ENCODE measurements around the gene IFIT5.

GRCh38 chr10:89469517-89469916 lies 55.1 kb downstream of the IFIT5 start:
- no peak for TF ChIP-seq CTCF (IDR thresholded peaks at IDR 0.05; ENCODE audit: poor library complexity)
- no peak for TF ChIP-seq EZH2 (IDR thresholded peaks at IDR 0.05; ENCODE audit: borderline replicate concordance)
- TF ChIP-seq EZH2phosphoT487 (IDR thresholded peaks at IDR 0.05; ENCODE audit: low read depth, severe bottlenecking, unreplicated experiment) = no peak

Measured in hepatocyte (in vitro differentiated cells).